Astrocyte (in vitro differentiated cells and primary cell): ENCODE results near the gene RUVBL1. TPM values are rescaled to one million over a fixed set of nuclear protein-coding genes. Genes with fewer than 3 reads are reported as not detected.

Source experiments
- DNase-seq: peaks from one replicate; pipeline ENCODE4 v3.0.0-alpha.2; 2010; ENCODE audit warnings: low read depth
- FAIRE-seq: peaks from 2 replicates; lab custom pipeline; 2011; peaks lifted over from hg19 to GRCh38; lab: Jason Lieb, UNC
- H2AFZ ChIP-seq: 2 replicates; pipeline ENCODE4 v1.6.0; 2012; ENCODE audit warnings: low read depth, low read length, inconsistent platforms
- H3K27ac ChIP-seq: 2 replicates; pipeline ENCODE4 v1.5.1; 2011; ENCODE audit warnings: low read depth, low read length, inconsistent platforms
- H3K27me3 ChIP-seq: 2 replicates; pipeline ENCODE4 v1.6.0; 2011; ENCODE audit warnings: low read length, inconsistent platforms; ENCODE audit not compliant: insufficient read depth
- H3K36me3 ChIP-seq: 2 replicates; pipeline ENCODE4 v1.5.1; 2011; ENCODE audit warnings: low read length, inconsistent platforms; ENCODE audit not compliant: insufficient read depth
- H3K4me1 ChIP-seq: 2 replicates; pipeline ENCODE4 v1.5.1; 2011; ENCODE audit warnings: low read length, inconsistent platforms; ENCODE audit not compliant: insufficient read depth
- H3K4me2 ChIP-seq: 2 replicates; pipeline ENCODE4 v1.6.0; 2012; ENCODE audit warnings: low read length, inconsistent platforms
- H3K4me3 ChIP-seq: 2 replicates; pipeline ENCODE4 v1.5.1; 2011; ENCODE audit warnings: low read depth, mild to moderate bottlenecking, low read length, inconsistent platforms; ENCODE audit not compliant: insufficient read depth
- H3K79me2 ChIP-seq: 2 replicates; pipeline ENCODE4 v1.6.0; 2012; ENCODE audit warnings: mild to moderate bottlenecking, low read length, inconsistent platforms; ENCODE audit not compliant: insufficient read depth
- H3K9ac ChIP-seq: 2 replicates; pipeline ENCODE4 v1.6.0; 2012; ENCODE audit warnings: mild to moderate bottlenecking, low read length, inconsistent platforms
- H3K9me3 ChIP-seq: 2 replicates; pipeline ENCODE4 v1.5.1; 2012; ENCODE audit warnings: low read depth, mild to moderate bottlenecking, low read length, inconsistent platforms; ENCODE audit not compliant: insufficient read depth
- H4K20me1 ChIP-seq: 2 replicates; pipeline ENCODE4 v1.6.0; 2012; ENCODE audit warnings: low read length, inconsistent platforms; ENCODE audit not compliant: insufficient read depth
- H3K27ac Mint-ChIP-seq: one replicate; pipeline ENCODE4 v1.8.0; 2021; ENCODE audit warnings: mild to moderate bottlenecking, mixed read lengths; ENCODE audit not compliant: unreplicated experiment
- H3K27me3 Mint-ChIP-seq: one replicate; pipeline ENCODE4 v1.8.0; 2021; ENCODE audit warnings: low read depth, mixed read lengths; ENCODE audit not compliant: unreplicated experiment
- H3K36me3 Mint-ChIP-seq: one replicate; pipeline ENCODE4 v1.8.0; 2021; ENCODE audit warnings: low read depth, mixed read lengths; ENCODE audit not compliant: unreplicated experiment
- H3K4me1 Mint-ChIP-seq: one replicate; pipeline ENCODE4 v1.8.0; 2021; ENCODE audit warnings: low read depth, mixed read lengths; ENCODE audit not compliant: unreplicated experiment
- H3K4me3 Mint-ChIP-seq: one replicate; pipeline ENCODE4 v1.8.0; 2021; ENCODE audit warnings: mild to moderate bottlenecking, moderate library complexity, mixed read lengths; ENCODE audit not compliant: unreplicated experiment
- H3K9me3 Mint-ChIP-seq: one replicate; pipeline ENCODE4 v1.8.0; 2021; ENCODE audit warnings: mild to moderate bottlenecking, mixed read lengths; ENCODE audit not compliant: unreplicated experiment
- CTCF ChIP-seq: IDR thresholded peaks from 2 replicates; pipeline ENCODE4 v1.5.1; 2011; ENCODE audit warnings: low read depth, mild to moderate bottlenecking, inconsistent platforms, low read length, moderate library complexity; ENCODE audit not compliant: insufficient read depth
- EZH2 ChIP-seq: IDR thresholded peaks from 2 replicates; pipeline ENCODE4 v1.6.1; 2012; ENCODE audit warnings: mild to moderate bottlenecking, low read length, inconsistent platforms; ENCODE audit not compliant: insufficient read depth
- total RNA-seq: library from RNA; stranded (reverse); gene quantifications from 2 replicates; pipeline ENCODE4 v1.2.1, GENCODE V29; 2021

The RUVBL1 gene
- total RNA-seq, 1 donor from 2014 or later: 43.0 TPM

GRCh38 chr3:128153156-128154041 lies 29.8 kb upstream of the RUVBL1 start, which contains the start of gene EEFSEC:
TSS of gene EEFSEC (plus strand) at chr3:128153481. CDS start at chr3:128153508, 27 bp downstream.
- DNase-seq (peak; percentile 62), FAIRE-seq (no peak)
- H3K4me1 ChIP-seq: no peaks in the 10 kb centered on the region
- no peaks in the 10 kb centered on the region for H3K36me3 ChIP-seq
- H3K79me2 ChIP-seq: no peaks in the 10 kb centered on the region
- no peaks in the 10 kb centered on the region for H3K27me3 ChIP-seq
- H2AFZ ChIP-seq: peak within 1 kb of the TSS; percentile 93
- H3K27ac ChIP-seq: peak within 1 kb of the TSS; percentile 55
- H4K20me1 ChIP-seq: no peaks in the 10 kb centered on the region
- peak within 1 kb of the TSS; percentile 65 for H3K4me3 ChIP-seq
- H3K9me3 ChIP-seq: no peaks in the 10 kb centered on the region
- Mint-ChIP-seq H3K4me3 (peak within 1 kb of the TSS; percentile 88), H3K4me1 (peaks cover 2% of the 10 kb centered on the region), H3K27me3 (peaks cover under 1% of the 10 kb centered on the region), H3K9me3 (peaks cover 10% of the 10 kb centered on the region), H3K27ac (peak within 1 kb of the TSS; percentile 85), H3K36me3 (peaks cover 18% of the 10 kb centered on the region)
- peak within 1 kb of the TSS; percentile 85 for H3K4me2 ChIP-seq
- no peak for TF ChIP-seq CTCF
- TF ChIP-seq EZH2: no peak
- H3K9ac ChIP-seq: peak within 1 kb of the TSS; percentile 87

GRCh38 chr3:128152419-128153155 lies 29.0 kb upstream of the RUVBL1 start:
- no peaks in the 10 kb centered on the region for H3K9me3 ChIP-seq
- H3K4me2 ChIP-seq: peak overlapping the region; percentile 85
- no peaks in the 10 kb centered on the region for H3K27me3 ChIP-seq
- H3K4me1 Mint-ChIP-seq: peaks cover 2% of the 10 kb centered on the region
- H3K9me3 Mint-ChIP-seq: peaks cover 10% of the 10 kb centered on the region
- H3K4me1 ChIP-seq: no peaks in the 10 kb centered on the region
- H3K27me3 Mint-ChIP-seq: peaks cover 6% of the 10 kb centered on the region
- TF ChIP-seq EZH2 (no peak), CTCF (no peak)
- FAIRE-seq: no peak
- peak overlapping the region; percentile 88 for H3K4me3 Mint-ChIP-seq
- peak overlapping the region; percentile 93 for H2AFZ ChIP-seq
- H3K36me3 Mint-ChIP-seq: peaks cover 9% of the 10 kb centered on the region
- peak overlapping the region; percentile 87 for H3K9ac ChIP-seq
- peak overlapping the region; percentile 65 for H3K4me3 ChIP-seq
- H3K27ac Mint-ChIP-seq: no peak overlapping the region
- no peaks in the 10 kb centered on the region for H4K20me1 ChIP-seq
- H3K79me2 ChIP-seq: no peaks in the 10 kb centered on the region
- no peaks in the 10 kb centered on the region for H3K36me3 ChIP-seq
- DNase-seq: peak; percentile 42
- no peak overlapping the region for H3K27ac ChIP-seq
